ES-I3 (cell line): Measurements from ENCODE around the gene ANKRD23.

Experiments
- H3K36me3 ChIP-seq: 2 replicates; pipeline ENCODE4 v1.6.1; 2013; ENCODE audit warnings: mild to moderate bottlenecking, low read length, control low read depth, moderate library complexity; ENCODE audit not compliant: insufficient read depth
- H3K4me1 ChIP-seq: 2 replicates; pipeline ENCODE4 v1.6.1; 2013; ENCODE audit warnings: mild to moderate bottlenecking, control low read depth, low read length; ENCODE audit not compliant: insufficient read depth
- H3K9ac ChIP-seq: 2 replicates; pipeline ENCODE4 v1.6.1; 2013; ENCODE audit warnings: low read depth, mild to moderate bottlenecking, low read length, moderate library complexity
- H3K9me3 ChIP-seq: 2 replicates; pipeline ENCODE4 v1.6.1; 2013; ENCODE audit warnings: mild to moderate bottlenecking, low read length, moderate library complexity; ENCODE audit not compliant: control insufficient read depth, insufficient read depth

The ANKRD23 gene

DNA sequence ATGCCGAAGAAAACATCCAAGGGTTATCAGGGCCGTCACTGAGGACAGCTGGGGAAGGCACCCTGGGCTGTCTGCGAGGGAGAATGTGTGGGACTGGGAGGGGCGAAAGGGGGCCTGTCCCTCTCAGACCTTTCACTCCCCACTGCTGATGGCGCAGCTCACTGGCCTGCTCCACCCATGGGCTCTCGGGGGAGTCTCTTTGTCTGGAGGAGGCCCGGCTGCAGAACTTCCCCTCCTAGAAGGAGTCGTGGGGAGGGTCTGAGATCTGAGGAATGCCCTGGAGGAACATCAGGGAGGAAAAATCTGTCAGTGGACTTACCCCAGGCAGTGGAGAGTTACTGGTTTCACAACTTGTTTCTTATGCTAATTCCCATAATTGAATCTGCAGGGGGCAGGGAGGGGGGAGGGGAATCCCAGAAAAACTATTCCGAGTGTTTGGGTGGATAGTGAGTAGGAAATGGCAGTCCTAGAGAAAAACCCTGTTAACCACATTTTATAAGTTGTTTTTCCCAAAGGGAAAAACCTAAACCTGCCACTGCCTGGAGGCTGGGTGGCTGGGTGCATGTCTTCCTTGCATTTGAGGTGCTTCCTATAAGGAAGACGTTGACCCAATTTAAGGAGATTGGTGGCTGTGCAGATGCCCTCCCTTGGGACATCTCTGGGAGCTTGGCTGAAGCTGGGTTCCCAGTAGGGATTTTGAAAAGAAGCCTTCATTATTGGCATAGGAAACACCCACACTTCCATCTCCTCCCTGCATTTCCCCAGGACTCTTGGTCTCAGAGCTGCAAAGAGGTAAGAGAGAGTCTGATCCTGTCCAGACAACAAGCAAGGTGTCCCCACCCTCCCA is 37.8 kb upstream of the ANKRD23 start:
- peaks cover 21% of the 10 kb centered on the region for H3K4me1 ChIP-seq
- H3K9ac ChIP-seq: no peak overlapping the region
- H3K36me3 ChIP-seq: no peaks in the 10 kb centered on the region
- H3K9me3 ChIP-seq: no peaks in the 10 kb centered on the region

GRCh38 chr2:96880891-96881273 is 37.1 kb upstream of the ANKRD23 start:
- Histone ChIP-seq H3K9ac (no peak overlapping the region), H3K9me3 (no peaks in the 10 kb centered on the region), H3K4me1 (peaks cover 27% of the 10 kb centered on the region), H3K36me3 (no peaks in the 10 kb centered on the region)

DNA sequence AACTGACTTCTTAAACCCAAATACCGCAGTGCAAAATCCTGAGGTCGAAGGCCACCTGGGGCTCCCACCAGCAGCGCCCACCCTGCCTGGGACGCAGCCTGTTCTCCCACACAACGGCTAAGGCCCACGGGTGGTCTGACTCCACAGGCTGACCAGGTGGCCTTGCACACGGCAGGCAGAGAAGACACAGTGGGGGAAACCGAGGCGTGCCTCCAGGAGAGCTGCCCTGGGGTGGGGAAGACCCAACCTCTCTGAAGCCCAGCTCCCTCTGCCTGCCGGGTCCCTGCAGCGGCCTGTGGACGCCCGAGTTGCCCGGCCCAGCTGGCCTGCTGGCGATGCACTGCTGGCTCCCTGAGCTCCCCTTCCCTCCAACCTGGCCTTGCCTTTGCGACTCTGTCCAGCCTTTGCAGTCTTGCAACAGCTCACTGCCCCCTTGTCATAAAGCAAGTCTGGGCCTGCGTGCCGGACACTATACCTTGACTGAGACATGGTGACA is 35.8 kb upstream of the ANKRD23 start:
- Histone ChIP-seq H3K4me1 (peaks cover 39% of the 10 kb centered on the region), H3K9ac (no peak overlapping the region), H3K36me3 (no peaks in the 10 kb centered on the region), H3K9me3 (no peaks in the 10 kb centered on the region)

DNA sequence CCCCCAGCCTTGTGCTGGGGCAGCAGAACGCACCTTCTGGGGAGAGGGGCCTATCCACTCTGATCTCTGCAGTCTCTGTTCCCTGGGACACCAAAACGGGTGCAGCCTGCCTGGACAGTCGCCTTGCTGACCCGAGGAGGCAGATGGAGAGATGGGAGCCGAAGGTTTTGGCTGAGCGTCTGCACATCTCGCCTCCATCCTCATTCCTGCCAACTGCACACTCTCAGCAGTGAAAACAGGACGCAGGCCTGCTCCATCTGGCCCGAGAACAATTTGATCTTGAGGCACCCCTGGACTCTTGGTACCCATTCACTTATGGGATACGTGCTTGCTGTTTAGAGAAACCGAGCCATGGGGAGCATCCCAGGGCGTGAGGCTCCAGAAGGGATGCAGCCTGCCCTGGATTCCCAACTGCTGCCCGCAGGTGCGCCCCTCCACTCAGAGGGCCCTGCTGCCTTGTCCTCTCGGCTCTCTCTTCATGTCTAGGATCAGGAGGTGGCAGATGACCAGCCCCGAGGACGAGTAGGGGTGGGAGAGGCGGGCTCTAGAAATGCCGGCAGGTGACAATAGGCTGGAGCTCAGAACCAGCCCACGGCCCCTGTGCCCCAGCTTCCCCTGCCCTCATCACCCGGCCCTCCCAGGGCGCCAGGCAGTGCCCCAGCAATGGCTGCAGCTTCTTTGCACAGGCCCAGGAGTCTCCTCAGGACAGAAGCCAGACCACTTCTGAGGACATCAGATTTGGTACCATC is 35.1 kb upstream of the ANKRD23 start:
- no peaks in the 10 kb centered on the region for H3K9me3 ChIP-seq
- peaks cover 46% of the 10 kb centered on the region for H3K4me1 ChIP-seq
- H3K9ac ChIP-seq: no peak overlapping the region
- no peaks in the 10 kb centered on the region for H3K36me3 ChIP-seq

GRCh38 chr2:96878171-96878570 is 34.4 kb upstream of the ANKRD23 start:
- no peak overlapping the region for H3K9ac ChIP-seq
- no peaks in the 10 kb centered on the region for H3K36me3 ChIP-seq
- peaks cover 51% of the 10 kb centered on the region for H3K4me1 ChIP-seq
- no peaks in the 10 kb centered on the region for H3K9me3 ChIP-seq

- Histone ChIP-seq H3K36me3 (no peaks in the 10 kb centered on the region), H3K4me1 (peaks cover 50% of the 10 kb centered on the region; the same call in 1 of the 2 replicates), H3K9ac (no peak overlapping the region), H3K9me3 (no peaks in the 10 kb centered on the region)
Observed at GRCh38 chr2:96877631-96878092, 33.8 kb upstream of the ANKRD23 start.

- Histone ChIP-seq H3K9ac (no peak overlapping the region), H3K9me3 (no peaks in the 10 kb centered on the region), H3K36me3 (no peaks in the 10 kb centered on the region), H3K4me1 (peaks cover 44% of the 10 kb centered on the region; the same call in 1 of the 2 replicates)
Observed at GRCh38 chr2:96877042-96877451, 33.2 kb upstream of the ANKRD23 start.

DNA sequence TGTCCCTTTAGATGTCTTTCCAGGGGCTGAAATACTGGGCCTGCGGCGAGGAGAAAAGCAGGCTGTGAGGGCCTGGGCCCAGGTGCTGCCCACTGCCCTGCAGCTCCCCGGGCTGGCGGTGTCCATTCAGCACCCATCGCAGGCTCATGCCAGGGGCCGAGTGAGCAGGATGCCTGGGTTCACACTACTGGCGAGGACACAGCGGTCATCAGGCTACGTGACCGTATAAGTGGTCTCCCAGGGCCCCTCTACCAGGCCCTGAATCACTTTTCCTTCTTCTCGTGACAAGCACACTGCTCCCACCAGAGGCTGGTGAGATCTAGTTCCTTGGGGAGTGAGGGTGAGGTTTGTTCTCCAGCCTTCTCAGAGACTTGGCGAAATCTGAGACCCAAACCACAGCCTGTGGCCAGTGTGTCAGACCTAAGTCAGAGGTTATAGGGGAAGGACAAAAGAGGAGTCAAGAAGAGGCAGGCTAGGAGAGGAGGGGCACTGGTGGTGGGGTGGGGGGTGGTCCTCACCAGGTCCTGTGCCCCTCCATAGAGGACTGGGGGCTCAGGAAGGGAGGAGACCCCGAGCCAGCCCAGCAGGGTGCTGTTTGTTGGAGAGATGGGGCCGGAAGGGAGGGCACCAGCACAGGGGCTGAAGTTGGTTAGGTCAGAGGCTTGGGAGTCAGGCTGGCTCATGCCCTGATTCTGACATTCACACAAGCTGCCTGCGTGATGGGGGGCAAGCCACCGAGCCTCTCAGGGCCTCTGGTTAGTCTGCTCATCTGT is 32.6 kb upstream of the ANKRD23 start:
- peaks cover 40% of the 10 kb centered on the region; the same call in 1 of the 2 replicates for H3K4me1 ChIP-seq

GRCh38 chr2:96875498-96876268 is 31.9 kb upstream of the ANKRD23 start:
- H3K4me1 ChIP-seq: peaks cover 42% of the 10 kb centered on the region
- no peak overlapping the region for H3K9ac ChIP-seq

More for the DNA sequence above, 32.6 kb upstream of the ANKRD23 start:
- Histone ChIP-seq H3K9me3 (no peaks in the 10 kb centered on the region), H3K9ac (no peak overlapping the region), H3K36me3 (no peaks in the 10 kb centered on the region)

GRCh38 chr2:96874198-96874831 is 30.5 kb upstream of the ANKRD23 start:
- H3K9me3 ChIP-seq: no peaks in the 10 kb centered on the region
- H3K9ac ChIP-seq: no peak overlapping the region
- H3K4me1 ChIP-seq: peaks cover 44% of the 10 kb centered on the region

More at GRCh38 chr2:96875498-96876268, 31.9 kb upstream of the ANKRD23 start:
- H3K9me3 ChIP-seq: no peaks in the 10 kb centered on the region
- H3K36me3 ChIP-seq: no peaks in the 10 kb centered on the region

GRCh38 chr2:96873651-96874096 is 29.9 kb upstream of the ANKRD23 start:
- H3K36me3 ChIP-seq: no peaks in the 10 kb centered on the region
- H3K9ac ChIP-seq: no peak overlapping the region
- H3K9me3 ChIP-seq: no peaks in the 10 kb centered on the region
- peaks cover 44% of the 10 kb centered on the region for H3K4me1 ChIP-seq

More at GRCh38 chr2:96874198-96874831, 30.5 kb upstream of the ANKRD23 start:
- H3K36me3 ChIP-seq: no peaks in the 10 kb centered on the region

GRCh38 chr2:96872591-96873349 is 28.9 kb upstream of the ANKRD23 start:
- peaks cover 44% of the 10 kb centered on the region for H3K4me1 ChIP-seq
- no peaks in the 10 kb centered on the region for H3K9me3 ChIP-seq
- H3K36me3 ChIP-seq: no peaks in the 10 kb centered on the region
- H3K9ac ChIP-seq: no peak overlapping the region
